GM23338 (cell line): ENCODE measurements around the gene NECTIN1. TPM values are rescaled to one million over a fixed set of nuclear protein-coding genes. Genes with fewer than 3 reads are reported as not detected.

Experiments
- ATAC-seq: fragments of 200-7000 bp; cut with Tn5 transposase; 3 replicates; pipeline ENCODE4 v1.9.1; 2020
- DNase-seq: peaks from one replicate; pipeline ENCODE4 v3.0.0-alpha.2; 2015; ENCODE audit warnings: low spot score
- H2AFZ ChIP-seq: fragments of 200-600 bp; sonication (generic); 2 replicates; pipeline ENCODE4 v1.8.0; 2016; ENCODE audit warnings: antibody characterized with exemption, mild to moderate bottlenecking, moderate library complexity
- H3F3A ChIP-seq: fragments of 200-600 bp; sonication (generic); replicated peaks from 2 replicates; pipeline ENCODE4 v1.8.0; 2017; ENCODE audit warnings: antibody characterized with exemption, mixed run types, low read depth
- H3K27ac ChIP-seq: fragments of 200-600 bp; sonication (generic); 2 replicates; pipeline ENCODE4 v1.6.1; 2016; ENCODE audit warnings: low read depth
- H3K27me3 ChIP-seq: fragments of 200-600 bp; sonication (generic); 2 replicates; pipeline ENCODE4 v1.8.0; 2016; ENCODE audit warnings: mild to moderate bottlenecking, mixed run types, moderate library complexity; ENCODE audit not compliant: insufficient read depth
- H3K36me3 ChIP-seq: fragments of 200-600 bp; sonication (generic); 2 replicates; pipeline ENCODE4 v1.8.0; 2016; ENCODE audit warnings: mild to moderate bottlenecking; ENCODE audit not compliant: insufficient read depth
- H3K4me1 ChIP-seq: fragments of 200-600 bp; sonication (generic); 2 replicates; pipeline ENCODE4 v1.8.0; 2016; ENCODE audit warnings: mild to moderate bottlenecking, moderate library complexity; ENCODE audit not compliant: insufficient read depth
- H3K4me2 ChIP-seq: fragments of 200-600 bp; sonication (generic); 2 replicates; pipeline ENCODE4 v1.7.1; 2017; ENCODE audit warnings: mixed run types
- H3K4me3 ChIP-seq: fragments of 200-600 bp; sonication (generic); 2 replicates; pipeline ENCODE4 v1.6.1; 2016; ENCODE audit warnings: mixed run types
- H3K79me2 ChIP-seq: fragments of 200-600 bp; sonication (generic); replicated peaks from 2 replicates; pipeline ENCODE4 v1.8.0; 2017; ENCODE audit warnings: mild to moderate bottlenecking; ENCODE audit not compliant: insufficient read depth
- H3K9me2 ChIP-seq: fragments of 200-600 bp; sonication (generic); 2 replicates; pipeline ENCODE4 v1.8.0; 2017; ENCODE audit not compliant: insufficient read depth
- H4K20me1 ChIP-seq: fragments of 200-600 bp; sonication (generic); replicated peaks from 2 replicates; pipeline ENCODE4 v1.8.0; 2017; ENCODE audit warnings: mild to moderate bottlenecking; ENCODE audit not compliant: insufficient read depth
- H3K27ac Mint-ChIP-seq: 2 replicates; pipeline ENCODE4 v1.8.0; 2020; ENCODE audit warnings: inconsistent platforms, mild to moderate bottlenecking, moderate library complexity, mixed read lengths
- H3K27me3 Mint-ChIP-seq: 3 replicates; pipeline ENCODE4 v1.8.0; 2022; ENCODE audit warnings: low read depth, mild to moderate bottlenecking, moderate library complexity, mixed read lengths, inconsistent platforms; ENCODE audit not compliant: insufficient read depth, poor library complexity
- H3K36me3 Mint-ChIP-seq: 3 replicates; pipeline ENCODE4 v1.8.0; 2021; ENCODE audit warnings: low read depth, mild to moderate bottlenecking, inconsistent platforms, moderate library complexity, mixed read lengths
- H3K4me1 Mint-ChIP-seq: 3 replicates; pipeline ENCODE4 v1.8.0; 2020; ENCODE audit warnings: mild to moderate bottlenecking, inconsistent platforms, mixed read lengths
- H3K4me3 Mint-ChIP-seq: 3 replicates; pipeline ENCODE4 v1.8.0; 2021; ENCODE audit warnings: moderate library complexity, mild to moderate bottlenecking, inconsistent platforms, mixed read lengths
- H3K9me3 Mint-ChIP-seq: 3 replicates; pipeline ENCODE4 v1.8.0; 2020; ENCODE audit warnings: moderate library complexity, mild to moderate bottlenecking, inconsistent platforms, mixed read lengths
- CREB1 ChIP-seq: fragments of 250-450 bp; sonication (Bioruptor Pico); IDR thresholded peaks from 2 replicates; pipeline ENCODE4 v1.5.0; 2020; ENCODE audit warnings: low read depth, mild to moderate bottlenecking, moderate library complexity
- EZH2 ChIP-seq: fragments of 200-600 bp; sonication (generic); IDR thresholded peaks from one replicate; pipeline ENCODE4 v1.8.0; 2017; ENCODE audit warnings: antibody characterized with exemption, mild to moderate bottlenecking, low read depth; ENCODE audit not compliant: unreplicated experiment
- EZH2phosphoT487 ChIP-seq: fragments of 200-600 bp; sonication (generic); IDR thresholded peaks from one replicate; pipeline ENCODE4 v1.8.1; 2018; ENCODE audit warnings: antibody characterized with exemption; ENCODE audit not compliant: unreplicated experiment
- JUNB ChIP-seq: IDR thresholded peaks from one replicate; pipeline ENCODE4 v1.6.1; 2016; ENCODE audit warnings: antibody characterized with exemption; ENCODE audit not compliant: unreplicated experiment
- NANOG ChIP-seq: IDR thresholded peaks from 2 replicates; pipeline ENCODE4 v1.6.1; 2016; ENCODE audit warnings: antibody characterized with exemption, borderline replicate concordance
- POLR2AphosphoS5 ChIP-seq: IDR thresholded peaks from 2 replicates; pipeline ENCODE4 v1.6.1; 2016; ENCODE audit warnings: antibody characterized with exemption, low read depth
- STAT1 ChIP-seq: IDR thresholded peaks from one replicate; pipeline ENCODE4 v1.6.1; 2016; ENCODE audit warnings: antibody characterized with exemption; ENCODE audit not compliant: unreplicated experiment
- ZNF114 ChIP-seq: fragments of 250-450 bp; sonication (Bioruptor Pico); IDR thresholded peaks from 2 replicates; pipeline ENCODE4 v1.5.0; 2020; ENCODE audit warnings: mild to moderate bottlenecking, moderate library complexity
- ZNF331 ChIP-seq: fragments of 250-450 bp; sonication (Bioruptor Pico); IDR thresholded peaks from 2 replicates; pipeline ENCODE4 v1.5.0; 2020; ENCODE audit warnings: low read depth, mild to moderate bottlenecking, moderate library complexity
- polyA plus RNA-seq: library from polyadenylated mRNA; unstranded; fragments of >200 nt; fragmentation: Nextera tagmentation; extraction: Ambion mirVana; gene quantifications from 2 replicates; pipeline ENCODE4 v1.2.1, GENCODE V29; 2016
- total RNA-seq: library from RNA; depleted of rRNA; stranded (reverse); fragments of >200 nt; shearing (Covaris generic); gene quantifications from 2 replicates; pipeline ENCODE4 v1.2.3, GENCODE V29; 2014
- TF ChIP-seq, protein P1 (sequence below): IDR thresholded peaks from one replicate; pipeline ENCODE4 v1.6.1; 2018; ENCODE audit warnings: antibody characterized with exemption; ENCODE audit not compliant: unreplicated experiment
- TF ChIP-seq, protein P2 (sequence below), 2 experiments: fragments of 200-600 bp in 1 of 2; sonication (generic) in 1 of 2; conservative IDR thresholded peaks; 2 replicates each; pipeline versions ENCODE4 v1.5.1 to v1.6.1; 2016 to 2017; ENCODE audit warnings: antibody characterized with exemption in 2 of 2, low read depth in 2 of 2, mild to moderate bottlenecking in 2 of 2, moderate library complexity in 1 of 2
- TF ChIP-seq, protein P3 (sequence below): IDR thresholded peaks from 2 replicates; pipeline ENCODE4 v1.6.1; 2016; ENCODE audit warnings: antibody characterized with exemption
- TF ChIP-seq, protein P4 (sequence below): fragments of 250-450 bp; sonication (Bioruptor Pico); IDR thresholded peaks from 2 replicates; pipeline ENCODE4 v1.5.0; 2020; ENCODE audit warnings: mild to moderate bottlenecking, moderate library complexity

Gene NECTIN1
- total and polyA plus RNA-seq, 2 experiments from 2014 or later, result 18.7 to 56.3 TPM

DNA sequence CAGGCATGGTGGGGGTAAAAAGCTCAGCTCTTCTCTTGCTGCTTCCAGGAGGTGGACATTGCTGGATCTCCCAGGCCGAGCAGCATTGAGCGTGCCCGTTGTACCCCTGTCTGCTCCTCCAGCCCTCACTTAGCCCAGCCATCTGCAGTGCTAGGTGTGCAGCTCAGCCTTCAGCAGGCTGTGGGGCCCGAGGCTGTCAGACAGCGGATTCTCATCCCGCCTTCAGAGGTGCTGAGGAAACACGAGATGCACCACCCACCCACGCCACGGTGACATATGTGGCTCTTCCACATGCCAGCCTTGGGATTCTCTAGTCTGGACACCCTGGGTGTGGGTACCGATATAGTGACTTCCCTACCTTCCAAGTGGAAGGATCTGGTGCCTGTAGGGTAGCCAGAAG, 48.9 kb upstream of the NECTIN1 start:
- TF ChIP-seq, protein P1, sequence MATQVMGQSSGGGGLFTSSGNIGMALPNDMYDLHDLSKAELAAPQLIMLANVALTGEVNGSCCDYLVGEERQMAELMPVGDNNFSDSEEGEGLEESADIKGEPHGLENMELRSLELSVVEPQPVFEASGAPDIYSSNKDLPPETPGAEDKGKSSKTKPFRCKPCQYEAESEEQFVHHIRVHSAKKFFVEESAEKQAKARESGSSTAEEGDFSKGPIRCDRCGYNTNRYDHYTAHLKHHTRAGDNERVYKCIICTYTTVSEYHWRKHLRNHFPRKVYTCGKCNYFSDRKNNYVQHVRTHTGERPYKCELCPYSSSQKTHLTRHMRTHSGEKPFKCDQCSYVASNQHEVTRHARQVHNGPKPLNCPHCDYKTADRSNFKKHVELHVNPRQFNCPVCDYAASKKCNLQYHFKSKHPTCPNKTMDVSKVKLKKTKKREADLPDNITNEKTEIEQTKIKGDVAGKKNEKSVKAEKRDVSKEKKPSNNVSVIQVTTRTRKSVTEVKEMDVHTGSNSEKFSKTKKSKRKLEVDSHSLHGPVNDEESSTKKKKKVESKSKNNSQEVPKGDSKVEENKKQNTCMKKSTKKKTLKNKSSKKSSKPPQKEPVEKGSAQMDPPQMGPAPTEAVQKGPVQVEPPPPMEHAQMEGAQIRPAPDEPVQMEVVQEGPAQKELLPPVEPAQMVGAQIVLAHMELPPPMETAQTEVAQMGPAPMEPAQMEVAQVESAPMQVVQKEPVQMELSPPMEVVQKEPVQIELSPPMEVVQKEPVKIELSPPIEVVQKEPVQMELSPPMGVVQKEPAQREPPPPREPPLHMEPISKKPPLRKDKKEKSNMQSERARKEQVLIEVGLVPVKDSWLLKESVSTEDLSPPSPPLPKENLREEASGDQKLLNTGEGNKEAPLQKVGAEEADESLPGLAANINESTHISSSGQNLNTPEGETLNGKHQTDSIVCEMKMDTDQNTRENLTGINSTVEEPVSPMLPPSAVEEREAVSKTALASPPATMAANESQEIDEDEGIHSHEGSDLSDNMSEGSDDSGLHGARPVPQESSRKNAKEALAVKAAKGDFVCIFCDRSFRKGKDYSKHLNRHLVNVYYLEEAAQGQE, result no peak
- TF ChIP-seq, protein P2, sequence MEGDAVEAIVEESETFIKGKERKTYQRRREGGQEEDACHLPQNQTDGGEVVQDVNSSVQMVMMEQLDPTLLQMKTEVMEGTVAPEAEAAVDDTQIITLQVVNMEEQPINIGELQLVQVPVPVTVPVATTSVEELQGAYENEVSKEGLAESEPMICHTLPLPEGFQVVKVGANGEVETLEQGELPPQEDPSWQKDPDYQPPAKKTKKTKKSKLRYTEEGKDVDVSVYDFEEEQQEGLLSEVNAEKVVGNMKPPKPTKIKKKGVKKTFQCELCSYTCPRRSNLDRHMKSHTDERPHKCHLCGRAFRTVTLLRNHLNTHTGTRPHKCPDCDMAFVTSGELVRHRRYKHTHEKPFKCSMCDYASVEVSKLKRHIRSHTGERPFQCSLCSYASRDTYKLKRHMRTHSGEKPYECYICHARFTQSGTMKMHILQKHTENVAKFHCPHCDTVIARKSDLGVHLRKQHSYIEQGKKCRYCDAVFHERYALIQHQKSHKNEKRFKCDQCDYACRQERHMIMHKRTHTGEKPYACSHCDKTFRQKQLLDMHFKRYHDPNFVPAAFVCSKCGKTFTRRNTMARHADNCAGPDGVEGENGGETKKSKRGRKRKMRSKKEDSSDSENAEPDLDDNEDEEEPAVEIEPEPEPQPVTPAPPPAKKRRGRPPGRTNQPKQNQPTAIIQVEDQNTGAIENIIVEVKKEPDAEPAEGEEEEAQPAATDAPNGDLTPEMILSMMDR (conservative IDR thresholded peaks at IDR 0.05; ENCODE audit: low read depth in 2 of 2), result no peak
- TF ChIP-seq ZNF114, result no peak
- TF ChIP-seq, protein P3, sequence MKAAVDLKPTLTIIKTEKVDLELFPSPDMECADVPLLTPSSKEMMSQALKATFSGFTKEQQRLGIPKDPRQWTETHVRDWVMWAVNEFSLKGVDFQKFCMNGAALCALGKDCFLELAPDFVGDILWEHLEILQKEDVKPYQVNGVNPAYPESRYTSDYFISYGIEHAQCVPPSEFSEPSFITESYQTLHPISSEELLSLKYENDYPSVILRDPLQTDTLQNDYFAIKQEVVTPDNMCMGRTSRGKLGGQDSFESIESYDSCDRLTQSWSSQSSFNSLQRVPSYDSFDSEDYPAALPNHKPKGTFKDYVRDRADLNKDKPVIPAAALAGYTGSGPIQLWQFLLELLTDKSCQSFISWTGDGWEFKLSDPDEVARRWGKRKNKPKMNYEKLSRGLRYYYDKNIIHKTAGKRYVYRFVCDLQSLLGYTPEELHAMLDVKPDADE, result no peak
- TF ChIP-seq ZNF331, result no peak
- no peak for TF ChIP-seq JUNB
- TF ChIP-seq EZH2, result no peak
- no peak for TF ChIP-seq POLR2AphosphoS5
- TF ChIP-seq NANOG, result no peak
- no peak for TF ChIP-seq STAT1
- no peak for TF ChIP-seq EZH2phosphoT487
- TF ChIP-seq CREB1 (CRISPR knock-in tag), result no peak
- TF ChIP-seq, protein P4, sequence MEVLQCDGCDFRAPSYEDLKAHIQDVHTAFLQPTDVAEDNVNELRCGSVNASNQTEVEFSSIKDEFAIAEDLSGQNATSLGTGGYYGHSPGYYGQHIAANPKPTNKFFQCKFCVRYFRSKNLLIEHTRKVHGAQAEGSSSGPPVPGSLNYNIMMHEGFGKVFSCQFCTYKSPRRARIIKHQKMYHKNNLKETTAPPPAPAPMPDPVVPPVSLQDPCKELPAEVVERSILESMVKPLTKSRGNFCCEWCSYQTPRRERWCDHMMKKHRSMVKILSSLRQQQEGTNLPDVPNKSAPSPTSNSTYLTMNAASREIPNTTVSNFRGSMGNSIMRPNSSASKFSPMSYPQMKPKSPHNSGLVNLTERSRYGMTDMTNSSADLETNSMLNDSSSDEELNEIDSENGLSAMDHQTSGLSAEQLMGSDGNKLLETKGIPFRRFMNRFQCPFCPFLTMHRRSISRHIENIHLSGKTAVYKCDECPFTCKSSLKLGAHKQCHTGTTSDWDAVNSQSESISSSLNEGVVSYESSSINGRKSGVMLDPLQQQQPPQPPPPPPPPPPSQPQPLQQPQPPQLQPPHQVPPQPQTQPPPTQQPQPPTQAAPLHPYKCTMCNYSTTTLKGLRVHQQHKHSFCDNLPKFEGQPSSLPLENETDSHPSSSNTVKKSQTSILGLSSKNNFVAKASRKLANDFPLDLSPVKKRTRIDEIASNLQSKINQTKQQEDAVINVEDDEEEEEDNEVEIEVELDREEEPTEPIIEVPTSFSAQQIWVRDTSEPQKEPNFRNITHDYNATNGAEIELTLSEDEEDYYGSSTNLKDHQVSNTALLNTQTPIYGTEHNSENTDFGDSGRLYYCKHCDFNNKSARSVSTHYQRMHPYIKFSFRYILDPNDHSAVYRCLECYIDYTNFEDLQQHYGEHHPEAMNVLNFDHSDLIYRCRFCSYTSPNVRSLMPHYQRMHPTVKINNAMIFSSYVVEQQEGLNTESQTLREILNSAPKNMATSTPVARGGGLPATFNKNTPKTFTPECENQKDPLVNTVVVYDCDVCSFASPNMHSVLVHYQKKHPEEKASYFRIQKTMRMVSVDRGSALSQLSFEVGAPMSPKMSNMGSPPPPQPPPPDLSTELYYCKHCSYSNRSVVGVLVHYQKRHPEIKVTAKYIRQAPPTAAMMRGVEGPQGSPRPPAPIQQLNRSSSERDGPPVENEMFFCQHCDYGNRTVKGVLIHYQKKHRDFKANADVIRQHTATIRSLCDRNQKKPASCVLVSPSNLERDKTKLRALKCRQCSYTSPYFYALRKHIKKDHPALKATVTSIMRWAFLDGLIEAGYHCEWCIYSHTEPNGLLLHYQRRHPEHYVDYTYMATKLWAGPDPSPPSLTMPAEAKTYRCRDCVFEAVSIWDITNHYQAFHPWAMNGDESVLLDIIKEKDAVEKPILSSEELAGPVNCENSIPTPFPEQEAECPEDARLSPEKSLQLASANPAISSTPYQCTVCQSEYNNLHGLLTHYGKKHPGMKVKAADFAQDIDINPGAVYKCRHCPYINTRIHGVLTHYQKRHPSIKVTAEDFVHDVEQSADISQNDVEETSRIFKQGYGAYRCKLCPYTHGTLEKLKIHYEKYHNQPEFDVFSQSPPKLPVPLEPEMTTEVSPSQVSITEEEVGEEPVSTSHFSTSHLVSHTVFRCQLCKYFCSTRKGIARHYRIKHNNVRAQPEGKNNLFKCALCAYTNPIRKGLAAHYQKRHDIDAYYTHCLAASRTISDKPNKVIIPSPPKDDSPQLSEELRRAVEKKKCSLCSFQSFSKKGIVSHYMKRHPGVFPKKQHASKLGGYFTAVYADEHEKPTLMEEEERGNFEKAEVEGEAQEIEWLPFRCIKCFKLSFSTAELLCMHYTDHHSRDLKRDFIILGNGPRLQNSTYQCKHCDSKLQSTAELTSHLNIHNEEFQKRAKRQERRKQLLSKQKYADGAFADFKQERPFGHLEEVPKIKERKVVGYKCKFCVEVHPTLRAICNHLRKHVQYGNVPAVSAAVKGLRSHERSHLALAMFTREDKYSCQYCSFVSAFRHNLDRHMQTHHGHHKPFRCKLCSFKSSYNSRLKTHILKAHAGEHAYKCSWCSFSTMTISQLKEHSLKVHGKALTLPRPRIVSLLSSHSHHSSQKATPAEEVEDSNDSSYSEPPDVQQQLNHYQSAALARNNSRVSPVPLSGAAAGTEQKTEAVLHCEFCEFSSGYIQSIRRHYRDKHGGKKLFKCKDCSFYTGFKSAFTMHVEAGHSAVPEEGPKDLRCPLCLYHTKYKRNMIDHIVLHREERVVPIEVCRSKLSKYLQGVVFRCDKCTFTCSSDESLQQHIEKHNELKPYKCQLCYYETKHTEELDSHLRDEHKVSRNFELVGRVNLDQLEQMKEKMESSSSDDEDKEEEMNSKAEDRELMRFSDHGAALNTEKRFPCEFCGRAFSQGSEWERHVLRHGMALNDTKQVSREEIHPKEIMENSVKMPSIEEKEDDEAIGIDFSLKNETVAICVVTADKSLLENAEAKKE (CRISPR knock-in tag), result no peak
- Histone ChIP-seq H3K79me2 (no peaks in the 10 kb centered on the region), H3F3A (no peaks in the 10 kb centered on the region), H3K4me2 (no peak overlapping the region), H3K27me3 (no peaks in the 10 kb centered on the region), H3K36me3 (no peaks in the 10 kb centered on the region), H3K27ac (no peak overlapping the region), H3K4me3 (no peak overlapping the region), H2AFZ (no peak overlapping the region), H3K4me1 (no peaks in the 10 kb centered on the region), H4K20me1 (no peaks in the 10 kb centered on the region), H3K9me2 (no peaks in the 10 kb centered on the region)
- Mint-ChIP-seq H3K27ac (no peak overlapping the region), H3K9me3 (no peaks in the 10 kb centered on the region), H3K27me3 (peaks cover 10% of the 10 kb centered on the region), H3K4me3 (no peak overlapping the region), H3K36me3 (no peaks in the 10 kb centered on the region), H3K4me1 (peaks cover 11% of the 10 kb centered on the region)
- ATAC-seq, result no peak
- DNase-seq, result no peak
